DOHH2 (cell line): ENCODE measurements around the gene GSTA5.
"Not testable (repeated sequence)": the region's sequence is repeated elsewhere in the genome, so short reads cannot be mapped to it uniquely, and the experiment has no call there.

Source experiments
- H3F3A ChIP-seq: fragments of 200-600 bp; sonication (generic), shearing (Covaris generic); 2 replicates; pipeline ENCODE4 v1.6.0; 2016; ENCODE audit warnings: antibody characterized with exemption, mild to moderate bottlenecking; ENCODE audit not compliant: control insufficient read depth, insufficient read depth
- H3K27ac ChIP-seq: fragments of 200-600 bp; sonication (generic); 2 replicates; pipeline ENCODE4 v1.5.1; 2014; ENCODE audit warnings: low read depth, mild to moderate bottlenecking, low read length, moderate library complexity
- H3K27me3 ChIP-seq: fragments of 200-600 bp; sonication (generic); 2 replicates; pipeline ENCODE4 v1.6.1; 2014; ENCODE audit warnings: mild to moderate bottlenecking, low read length, mixed read lengths; ENCODE audit not compliant: control insufficient read depth
- H3K36me3 ChIP-seq: fragments of 200-600 bp; sonication (generic); 2 replicates; pipeline ENCODE4 v1.6.1; 2014; ENCODE audit warnings: mild to moderate bottlenecking, low read length, moderate library complexity, mixed read lengths; ENCODE audit not compliant: control insufficient read depth
- H3K4me1 ChIP-seq: fragments of 200-600 bp; sonication (generic); 2 replicates; pipeline ENCODE4 v1.6.1; 2014; ENCODE audit warnings: mild to moderate bottlenecking, low read length, mixed read lengths; ENCODE audit not compliant: control insufficient read depth
- H3K4me2 ChIP-seq: fragments of 200-600 bp; sonication (generic); 2 replicates; pipeline ENCODE4 v1.6.0; 2014; ENCODE audit warnings: mild to moderate bottlenecking, low read length, moderate library complexity
- H3K4me3 ChIP-seq: fragments of 200-600 bp; sonication (generic); 2 replicates; pipeline ENCODE4 v1.5.1; 2014; ENCODE audit warnings: mild to moderate bottlenecking, low read length, mixed read lengths
- H3K79me2 ChIP-seq: fragments of 200-600 bp; sonication (generic); 2 replicates; pipeline ENCODE4 v1.6.1; 2014; ENCODE audit warnings: mild to moderate bottlenecking, low read length, mixed read lengths; ENCODE audit not compliant: control insufficient read depth
- H3K9me2 ChIP-seq: fragments of 200-600 bp; sonication (generic); replicated peaks from 2 replicates; pipeline ENCODE4 v1.6.1; 2014; ENCODE audit warnings: mild to moderate bottlenecking, low read length, mixed read lengths; ENCODE audit not compliant: control insufficient read depth
- H3K9me3 ChIP-seq: fragments of 200-600 bp; sonication (generic); 2 replicates; pipeline ENCODE4 v1.6.1; 2014; ENCODE audit warnings: antibody characterized with exemption, low read length, mixed read lengths; ENCODE audit not compliant: control insufficient read depth, insufficient read depth
- H4K20me1 ChIP-seq: fragments of 200-600 bp; sonication (generic); 2 replicates; pipeline ENCODE4 v1.6.0; 2014; ENCODE audit warnings: low read depth, mild to moderate bottlenecking, antibody characterized with exemption, low read length, moderate library complexity; ENCODE audit not compliant: control insufficient read depth, insufficient read depth
- CTCF ChIP-seq: fragments of 200-600 bp; sonication (generic); IDR thresholded peaks from one replicate; pipeline ENCODE4 v1.5.1; 2014; ENCODE audit warnings: antibody characterized with exemption, mild to moderate bottlenecking, low read depth, low read length; ENCODE audit not compliant: poor library complexity, severe bottlenecking
- EZH2phosphoT487 ChIP-seq: fragments of 200-600 bp; sonication (generic); IDR thresholded peaks from 2 replicates; pipeline ENCODE4 v1.6.1; 2017; ENCODE audit warnings: borderline replicate concordance, mild to moderate bottlenecking, antibody characterized with exemption, low read length, moderate library complexity, mixed read lengths

The GSTA5 gene

GRCh38 chr6:52786249-52786956, 54.2 kb downstream of the GSTA5 start:
- Histone ChIP-seq H3K9me2 (no peaks in the 10 kb centered on the region), H3K9me3 (no peaks in the 10 kb centered on the region), H3K4me3 (no peak overlapping the region), H3K27me3 (peaks cover under 1% of the 10 kb centered on the region; the same call in 1 of the 2 replicates), H3K36me3 (no peaks in the 10 kb centered on the region), H3K4me2 (no peak overlapping the region), H3K4me1 (no peaks in the 10 kb centered on the region), H3K27ac (no peak overlapping the region), H4K20me1 (no peaks in the 10 kb centered on the region), H3K79me2 (no peaks in the 10 kb centered on the region), H3F3A (no peaks in the 10 kb centered on the region)
- no peak for TF ChIP-seq EZH2phosphoT487
- no peak for TF ChIP-seq CTCF

- H3K27ac ChIP-seq, H3K36me3 ChIP-seq, H3K27me3 ChIP-seq, H3K79me2 ChIP-seq, H3K4me2 ChIP-seq, H3K4me3 ChIP-seq, H3K9me3 ChIP-seq, H3K9me2 ChIP-seq, H3F3A ChIP-seq, H3K4me1 ChIP-seq, H4K20me1 ChIP-seq: not testable (repeated sequence)
These were observed 57.8 kb downstream of the GSTA5 start for GRCh38 chr6:52782696-52783274.

GRCh38 chr6:52782209-52782608, 58.4 kb downstream of the GSTA5 start:
- not testable (repeated sequence) for H3F3A ChIP-seq, H3K4me1 ChIP-seq, H4K20me1 ChIP-seq, H3K4me3 ChIP-seq, H3K9me2 ChIP-seq, H3K27me3 ChIP-seq, H3K9me3 ChIP-seq, H3K27ac ChIP-seq, H3K79me2 ChIP-seq, H3K36me3 ChIP-seq, H3K4me2 ChIP-seq
